CD1c-positive myeloid dendritic cell (primary cell): ENCODE results near the gene RNF166.
"Not testable (repeated sequence)": the region's sequence is repeated elsewhere in the genome, so short reads cannot be mapped to it uniquely, and the experiment has no call there.

ENCODE experiments used
- DNase-seq: peaks from one replicate; pipeline ENCODE4 v3.0.0-alpha.2; 2016; ENCODE audit errors: extremely low spot score

Gene RNF166

GRCh38 chr16:88673716-88674379 is 32.4 kb downstream of the RNF166 start:
- DNase-seq: no peak

- DNase-seq: no peak
These were observed 33.4 kb downstream of the RNF166 start for GRCh38 chr16:88672776-88673175.

- no peak for DNase-seq
These were observed 34.4 kb downstream of the RNF166 start for GRCh38 chr16:88671806-88672205.

- DNase-seq: no peak
These were observed 36.2 kb downstream of the RNF166 start for GRCh38 chr16:88669980-88670379.

- not testable (repeated sequence) for DNase-seq
These were observed 36.7 kb downstream of the RNF166 start for GRCh38 chr16:88669493-88669892.

GRCh38 chr16:88667461-88667860 is 38.7 kb downstream of the RNF166 start:
- no peak for DNase-seq

- DNase-seq: no peak
These were observed 40.6 kb downstream of the RNF166 start for GRCh38 chr16:88665570-88665969.

GRCh38 chr16:88665148-88665547 is 41.1 kb downstream of the RNF166 start:
- DNase-seq: no peak

GRCh38 chr16:88662843-88663606 is 43.2 kb downstream of the RNF166 start, which contains the start of gene MVD:
MVD (minus strand) TSS chr16:88663091; CDS start chr16:88663080, 11 bp downstream.
- DNase-seq: peak; percentile 99

- no peak for DNase-seq
These were observed 43.9 kb downstream of the RNF166 start for GRCh38 chr16:88662222-88662842.

GRCh38 chr16:88661468-88661867 is 44.7 kb downstream of the RNF166 start:
- no peak for DNase-seq

GRCh38 chr16:88659160-88659559 is 47.0 kb downstream of the RNF166 start:
- DNase-seq: no peak

- no peak for DNase-seq
These were observed 47.5 kb downstream of the RNF166 start for GRCh38 chr16:88658714-88659113.

GRCh38 chr16:88657371-88657770 is 48.8 kb downstream of the RNF166 start:
- no peak for DNase-seq

GRCh38 chr16:88656291-88656980 is 49.8 kb downstream of the RNF166 start:
- no peak for DNase-seq

GRCh38 chr16:88655733-88656281 is 50.4 kb downstream of the RNF166 start:
- no peak for DNase-seq

- no peak for DNase-seq
These were observed 51.0 kb downstream of the RNF166 start for GRCh38 chr16:88655053-88655732.

GRCh38 chr16:88654363-88655052 is 51.7 kb downstream of the RNF166 start:
- DNase-seq: no peak

- no peak for DNase-seq
These were observed 52.4 kb downstream of the RNF166 start for GRCh38 chr16:88653596-88654362.

- DNase-seq: no peak
These were observed 53.1 kb downstream of the RNF166 start for GRCh38 chr16:88653101-88653500.
